ENCODE measurements around the gene RBM22. TPM values are rescaled to one million over a fixed set of nuclear protein-coding genes. Genes with fewer than 3 reads are reported as not detected.
A peak's percentile ranks its signal among the peaks of the same experiment; 100 is the strongest.

Gene RBM22
- total RNA-seq, 4 donors from 2014 or later: 20.8 to 31.3 (median 22.7) TPM

- intact Hi-C loops (cut with DNase I): no loop called here
- TF ChIP-seq EP300 (IDR thresholded peaks at IDR 0.05) (no peak), POLR2AphosphoS5 (IDR thresholded peaks at IDR 0.05) (no peak), POLR2A (IDR thresholded peaks at IDR 0.05; ENCODE audit: low read depth) (no peak)
- TF ChIP-seq, protein P1, sequence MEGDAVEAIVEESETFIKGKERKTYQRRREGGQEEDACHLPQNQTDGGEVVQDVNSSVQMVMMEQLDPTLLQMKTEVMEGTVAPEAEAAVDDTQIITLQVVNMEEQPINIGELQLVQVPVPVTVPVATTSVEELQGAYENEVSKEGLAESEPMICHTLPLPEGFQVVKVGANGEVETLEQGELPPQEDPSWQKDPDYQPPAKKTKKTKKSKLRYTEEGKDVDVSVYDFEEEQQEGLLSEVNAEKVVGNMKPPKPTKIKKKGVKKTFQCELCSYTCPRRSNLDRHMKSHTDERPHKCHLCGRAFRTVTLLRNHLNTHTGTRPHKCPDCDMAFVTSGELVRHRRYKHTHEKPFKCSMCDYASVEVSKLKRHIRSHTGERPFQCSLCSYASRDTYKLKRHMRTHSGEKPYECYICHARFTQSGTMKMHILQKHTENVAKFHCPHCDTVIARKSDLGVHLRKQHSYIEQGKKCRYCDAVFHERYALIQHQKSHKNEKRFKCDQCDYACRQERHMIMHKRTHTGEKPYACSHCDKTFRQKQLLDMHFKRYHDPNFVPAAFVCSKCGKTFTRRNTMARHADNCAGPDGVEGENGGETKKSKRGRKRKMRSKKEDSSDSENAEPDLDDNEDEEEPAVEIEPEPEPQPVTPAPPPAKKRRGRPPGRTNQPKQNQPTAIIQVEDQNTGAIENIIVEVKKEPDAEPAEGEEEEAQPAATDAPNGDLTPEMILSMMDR (IDR thresholded peaks at IDR 0.05): no peak
- 79% methylated on average over 6 of the region's 6 CpGs for WGBS
- peaks cover 0 to 18% (median 9%) of the 10 kb centered on the region in 4 donors for H3K27me3 ChIP-seq
- H3K9me3 ChIP-seq: no peaks in the 10 kb centered on the region
- no peak for DNase-seq (ENCODE audit: extremely low spot score)
- no peak overlapping the region for H3K4me3 ChIP-seq
- H3K27ac ChIP-seq (replicated peaks in 1 of 4): no peak overlapping the region
- peaks cover 26 to 35% (median 34%) of the 10 kb centered on the region in 4 donors for H3K4me1 ChIP-seq
- H3K36me3 ChIP-seq: peaks cover 0 to 10% (median 0%) of the 10 kb centered on the region in 4 donors
Measured at GRCh38 chr5:150675069-150675468, 25.8 kb downstream of the RBM22 start.

DNA sequence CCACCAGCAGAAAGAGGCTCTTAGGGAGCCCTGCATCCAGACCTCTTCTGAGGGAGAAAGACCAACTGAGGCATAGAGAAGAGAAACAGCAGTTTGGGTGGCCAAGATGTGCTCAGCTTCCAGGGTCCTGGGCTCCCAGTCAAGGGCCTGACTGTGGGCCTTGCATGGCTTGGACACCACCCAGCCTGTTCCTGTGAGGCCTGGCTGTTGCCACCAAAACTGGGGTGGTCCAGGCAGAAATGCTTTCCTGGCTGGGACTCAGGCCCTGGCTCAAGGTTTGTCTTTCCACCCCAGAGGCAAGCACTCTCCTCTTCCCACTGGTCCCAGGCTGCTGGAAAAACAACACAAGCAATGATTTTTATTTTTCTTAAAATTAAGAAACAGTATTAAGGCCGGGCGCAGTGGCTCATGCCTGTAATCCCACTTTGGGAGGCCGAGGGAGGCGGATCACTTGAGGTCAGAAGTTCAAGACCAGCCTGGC lies 26.5 kb downstream of the RBM22 start:
- H3K4me3 ChIP-seq: no peak overlapping the region
- peaks cover 0 to 18% (median 9%) of the 10 kb centered on the region in 4 donors for H3K27me3 ChIP-seq
- 73% methylated on average over 4 of the region's 4 CpGs for WGBS
- peak overlapping the region in 3 of 4 donors; percentile 14 to 50 (median 23) for H3K27ac ChIP-seq (replicated peaks in 1 of 4)
- H3K36me3 ChIP-seq: peaks cover 0 to 9% (median 0%) of the 10 kb centered on the region in 4 donors
- TF ChIP-seq POLR2AphosphoS5 (IDR thresholded peaks at IDR 0.05) (no peak), POLR2A (IDR thresholded peaks at IDR 0.05; ENCODE audit: low read depth) (no peak), EP300 (IDR thresholded peaks at IDR 0.05) (no peak)
- TF ChIP-seq, protein P1 (IDR thresholded peaks at IDR 0.05): no peak
- no peak for DNase-seq (ENCODE audit: extremely low spot score)
- H3K9me3 ChIP-seq: no peaks in the 10 kb centered on the region
- peaks cover 26 to 35% (median 34%) of the 10 kb centered on the region in 4 donors for H3K4me1 ChIP-seq
- intact Hi-C loops (cut with DNase I): no loop called here

DNA sequence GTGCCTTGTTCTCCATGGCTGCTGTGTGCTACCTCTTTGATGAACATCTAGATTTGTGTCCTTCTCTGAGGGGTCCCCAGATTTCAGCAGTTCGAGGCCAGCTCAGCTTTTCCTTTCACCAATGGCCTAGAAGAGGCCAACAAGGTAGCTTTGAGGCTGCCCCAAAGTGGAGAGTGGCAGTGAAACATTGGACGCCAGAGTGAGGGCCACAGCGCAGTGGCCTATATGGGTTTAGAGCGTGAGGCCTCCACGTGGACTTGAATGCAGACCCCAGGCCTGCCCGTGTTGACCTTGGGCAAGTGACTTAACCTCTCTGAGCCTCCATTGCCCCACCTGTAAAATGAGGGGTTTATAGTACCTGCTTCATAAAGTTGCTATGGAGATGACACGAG lies 28.0 kb downstream of the RBM22 start:
- 91% methylated on average over 7 of the region's 7 CpGs for WGBS
- H3K9me3 ChIP-seq: no peaks in the 10 kb centered on the region
- H3K4me1 ChIP-seq: peaks cover 26 to 35% (median 34%) of the 10 kb centered on the region in 4 donors
- no peak for DNase-seq (ENCODE audit: extremely low spot score)
- no peaks in the 10 kb centered on the region for H3K36me3 ChIP-seq
- peaks cover 0 to 18% (median 9%) of the 10 kb centered on the region in 4 donors for H3K27me3 ChIP-seq
- H3K4me3 ChIP-seq: peak overlapping the region; percentile 54 to 69 (median 58)
- H3K27ac ChIP-seq (replicated peaks in 1 of 4): no peak overlapping the region
- intact Hi-C loops (cut with DNase I): no loop called here
- TF ChIP-seq, protein P1 (IDR thresholded peaks at IDR 0.05): no peak
- no peak for TF ChIP-seq POLR2AphosphoS5 (IDR thresholded peaks at IDR 0.05)
- no peak for TF ChIP-seq EP300 (IDR thresholded peaks at IDR 0.05)
- no peak for TF ChIP-seq POLR2A (IDR thresholded peaks at IDR 0.05; ENCODE audit: low read depth)

- H3K4me1 ChIP-seq: peaks cover 26 to 35% (median 34%) of the 10 kb centered on the region in 4 donors
- peak; percentile 92 for DNase-seq (ENCODE audit: extremely low spot score)
- peak overlapping the region in 2 of 4 donors; percentile 30 to 43 for H3K27ac ChIP-seq (replicated peaks in 1 of 4)
- peaks cover 0 to 18% (median 9%) of the 10 kb centered on the region in 4 donors for H3K27me3 ChIP-seq
- 9% methylated on average over 17 of the region's 38 CpGs for WGBS
- TF ChIP-seq, protein P1 (IDR thresholded peaks at IDR 0.05): no peak
- TF ChIP-seq POLR2AphosphoS5 (IDR thresholded peaks at IDR 0.05) (no peak), EP300 (IDR thresholded peaks at IDR 0.05) (no peak), POLR2A (IDR thresholded peaks at IDR 0.05; ENCODE audit: low read depth) (no peak)
- H3K4me3 ChIP-seq: peak overlapping the region; percentile 54 to 69 (median 58)
- no peaks in the 10 kb centered on the region for H3K36me3 ChIP-seq
- intact Hi-C loops (cut with DNase I): no loop called here
- H3K9me3 ChIP-seq: no peaks in the 10 kb centered on the region
Measured at GRCh38 chr5:150672237-150672883, 28.5 kb downstream of the RBM22 start.

Data from esophagus muscularis mucosa (tissue), 4 donors.